Inferior parietal cortex (tissue), 1 donor: ENCODE data around the gene MAN1A1.
"Not testable (repeated sequence)": the region's sequence is repeated elsewhere in the genome, so short reads cannot be mapped to it uniquely, and the experiment has no call there.

ENCODE experiments used
- DNase-seq: peaks from one replicate; pipeline ENCODE4 v3.0.0-alpha.2; 2016; ENCODE audit errors: extremely low spot score

Gene MAN1A1

DNA sequence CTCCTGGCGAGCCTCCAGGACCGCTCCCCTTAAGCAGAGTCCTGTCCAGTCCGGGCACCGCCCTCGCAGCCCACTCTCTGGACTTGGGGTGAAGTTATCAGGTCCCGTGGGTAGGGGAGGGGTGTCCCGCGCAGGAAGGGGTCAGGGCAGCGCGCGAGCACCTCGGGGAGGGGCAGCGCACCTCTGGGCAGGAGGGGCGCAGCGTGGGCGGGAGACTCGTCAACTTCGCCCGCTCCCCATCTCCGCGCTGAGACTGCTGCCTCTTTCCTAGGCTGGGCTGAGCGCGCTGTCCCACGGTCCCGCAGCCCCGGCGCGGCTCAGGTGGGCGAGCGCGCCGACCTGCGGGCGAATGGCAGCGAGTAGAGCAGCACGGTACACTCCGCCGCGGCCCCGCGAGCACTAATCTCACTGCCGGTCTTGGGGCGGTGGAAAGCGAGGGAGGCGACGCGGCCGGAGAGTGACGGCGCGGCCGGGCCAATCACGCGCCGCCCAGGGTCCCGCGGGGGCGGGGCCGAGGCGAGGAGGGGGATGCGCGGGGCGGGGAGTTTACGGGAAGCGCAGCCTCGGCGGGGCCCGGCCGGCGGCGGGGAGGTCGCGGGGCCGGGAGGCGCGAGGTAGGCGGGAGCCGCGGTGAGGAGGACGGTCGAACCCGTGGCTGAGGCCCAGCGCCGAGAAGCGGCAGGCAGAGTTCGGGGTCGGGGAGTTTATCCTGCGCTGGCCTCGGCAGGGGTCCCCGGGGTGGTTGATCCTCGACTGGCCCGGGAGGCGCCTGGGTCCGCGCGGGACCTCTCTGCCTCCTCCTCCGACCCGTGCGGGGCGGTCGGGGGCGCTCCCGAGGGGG lies at the start of gene MAN1A1:
MAN1A1 (minus strand) TSS at position 401 of the 841 bp plus-strand sequence. CDS start 696 bp downstream, outside the sequence.
- DNase-seq = peak; percentile 78

DNA sequence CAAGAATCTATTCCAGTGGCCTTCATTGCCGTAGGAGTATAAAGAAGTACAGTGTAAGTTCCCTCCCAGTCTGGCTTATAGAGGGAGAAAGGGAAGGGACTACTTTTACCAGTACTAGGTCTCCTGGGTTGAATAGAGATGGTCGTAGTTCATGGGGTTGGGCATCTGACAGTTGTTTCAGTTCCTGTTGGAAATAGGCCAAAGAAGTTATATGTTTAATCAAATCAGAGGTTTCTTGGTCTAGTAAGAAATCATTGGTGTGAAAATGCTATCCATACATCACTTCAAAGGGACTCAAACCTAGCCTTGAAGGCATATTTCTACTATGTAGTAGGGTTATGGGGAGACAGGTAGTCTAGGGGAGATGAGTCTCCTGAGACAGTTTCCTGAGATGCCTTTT lies 45.6 kb upstream of the MAN1A1 start:
- no peak for DNase-seq

- no peak for DNase-seq
Measured at GRCh38 chr6:119390247-119390793, 40.8 kb upstream of the MAN1A1 start.

- no peak for DNase-seq
Measured at GRCh38 chr6:119385994-119386393, 36.4 kb upstream of the MAN1A1 start.

DNA sequence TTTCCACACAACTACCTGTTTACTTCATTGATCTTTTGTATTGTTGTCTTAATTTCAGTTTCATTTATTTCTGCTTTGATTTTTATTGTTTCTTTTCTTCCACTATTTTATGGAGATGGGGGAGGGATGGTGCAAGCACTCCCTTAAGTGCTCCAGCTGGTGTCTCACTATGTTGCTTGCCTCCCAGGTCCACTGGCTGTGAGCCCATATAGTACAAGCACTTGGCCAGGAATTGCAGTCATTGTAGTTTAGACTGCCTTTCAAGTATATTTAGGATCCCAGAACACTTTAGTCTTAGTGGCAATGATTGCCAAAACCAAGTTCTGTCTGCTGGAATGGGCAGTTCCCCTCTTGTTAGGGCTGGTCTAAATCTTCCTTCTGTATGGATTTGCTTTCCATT lies 34.9 kb upstream of the MAN1A1 start:
- no peak for DNase-seq

DNA sequence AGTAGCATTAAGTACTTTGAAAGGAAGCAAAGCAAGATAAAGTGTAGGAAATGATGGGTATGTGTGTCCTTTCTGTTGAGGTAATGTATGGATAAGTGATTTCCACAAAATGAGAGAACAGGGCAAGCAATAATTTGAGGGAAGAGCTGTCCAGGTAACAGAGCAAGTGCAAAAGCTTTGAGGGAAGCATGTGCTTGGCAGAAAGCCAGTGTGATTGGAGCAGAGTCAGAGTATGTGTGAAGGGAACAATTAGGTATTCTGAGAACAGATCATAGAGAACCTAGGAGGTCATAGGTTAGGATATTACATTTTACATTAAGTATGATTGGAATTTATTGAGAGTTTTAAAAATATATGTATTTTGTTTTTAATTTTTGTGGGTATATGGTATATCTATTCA lies 30.2 kb upstream of the MAN1A1 start:
- no peak for DNase-seq

DNA sequence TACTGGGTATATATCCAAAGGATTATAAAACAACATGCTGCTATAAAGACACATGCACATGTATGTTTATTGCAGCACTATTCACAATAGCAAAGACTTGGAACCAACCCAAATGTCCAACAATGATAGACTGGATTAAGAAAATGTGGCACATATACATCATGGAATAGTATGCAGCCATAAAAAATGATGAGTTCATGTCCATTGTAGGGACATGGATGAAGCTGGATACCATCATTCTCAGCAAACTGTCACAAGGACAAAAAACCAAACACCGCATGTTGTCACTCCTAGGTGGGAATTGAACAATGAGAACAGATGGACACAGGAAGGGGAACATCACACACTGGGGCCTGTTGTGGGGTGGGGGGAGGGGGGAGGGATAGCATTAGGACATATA lies 27.5 kb upstream of the MAN1A1 start:
- not testable (repeated sequence) for DNase-seq

DNA sequence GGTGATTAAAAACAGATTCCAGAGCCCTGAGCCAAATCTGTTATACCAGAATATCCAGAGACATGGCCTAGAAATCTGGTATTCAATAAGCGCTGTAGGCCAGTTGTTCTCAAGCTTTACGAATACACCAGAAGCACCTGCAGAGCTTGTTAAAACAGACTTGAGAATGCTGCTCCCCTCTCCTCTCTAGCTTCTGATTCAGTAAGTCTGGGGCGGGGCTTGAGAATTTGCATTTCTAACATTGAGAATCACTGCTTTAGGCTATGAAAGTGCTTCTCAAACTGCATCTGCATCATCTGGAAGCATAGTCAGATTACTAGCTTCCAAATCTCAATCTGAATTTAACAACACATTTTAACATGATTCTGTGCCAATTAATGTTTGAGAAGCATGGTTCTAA lies 20.5 kb upstream of the MAN1A1 start:
- no peak for DNase-seq

DNA sequence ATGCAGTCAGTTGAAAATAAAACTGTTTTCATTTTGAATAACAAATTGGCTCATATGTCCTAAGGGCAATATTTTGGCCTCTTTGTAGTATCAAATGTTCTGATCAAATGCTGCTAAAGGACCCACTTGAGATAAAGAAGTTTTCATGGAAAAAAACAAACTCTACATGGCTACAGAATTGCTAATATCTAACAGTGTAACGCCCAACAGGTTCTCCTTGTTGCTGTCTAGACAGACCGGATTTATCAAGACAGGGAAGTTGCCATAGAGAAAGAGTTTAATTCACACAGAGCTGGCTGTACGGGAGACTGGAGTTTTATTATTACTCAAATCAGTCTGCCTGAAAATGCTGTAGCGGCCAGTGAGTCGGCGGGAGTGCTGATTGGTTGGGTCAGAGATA lies 19.4 kb upstream of the MAN1A1 start:
- no peak for DNase-seq

DNA sequence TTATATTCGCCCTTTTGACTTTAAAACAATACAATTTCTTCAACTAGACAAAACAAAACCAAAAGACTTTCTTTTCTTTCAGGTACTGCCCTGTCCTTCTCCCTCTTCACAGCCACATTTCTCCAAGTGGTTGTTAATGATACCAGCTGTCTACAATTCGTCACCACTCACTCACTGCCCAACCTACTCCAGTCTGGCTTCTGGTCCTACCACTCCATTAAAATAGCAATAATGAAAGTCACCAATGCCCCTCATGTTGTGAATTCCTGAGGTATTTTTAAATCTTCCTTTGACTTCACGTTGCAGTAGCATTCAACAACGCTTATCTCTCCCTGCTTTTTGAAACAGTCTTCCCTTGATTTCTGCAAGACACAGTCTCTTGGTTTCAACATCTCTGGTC lies 11.6 kb upstream of the MAN1A1 start:
- no peak for DNase-seq

DNA sequence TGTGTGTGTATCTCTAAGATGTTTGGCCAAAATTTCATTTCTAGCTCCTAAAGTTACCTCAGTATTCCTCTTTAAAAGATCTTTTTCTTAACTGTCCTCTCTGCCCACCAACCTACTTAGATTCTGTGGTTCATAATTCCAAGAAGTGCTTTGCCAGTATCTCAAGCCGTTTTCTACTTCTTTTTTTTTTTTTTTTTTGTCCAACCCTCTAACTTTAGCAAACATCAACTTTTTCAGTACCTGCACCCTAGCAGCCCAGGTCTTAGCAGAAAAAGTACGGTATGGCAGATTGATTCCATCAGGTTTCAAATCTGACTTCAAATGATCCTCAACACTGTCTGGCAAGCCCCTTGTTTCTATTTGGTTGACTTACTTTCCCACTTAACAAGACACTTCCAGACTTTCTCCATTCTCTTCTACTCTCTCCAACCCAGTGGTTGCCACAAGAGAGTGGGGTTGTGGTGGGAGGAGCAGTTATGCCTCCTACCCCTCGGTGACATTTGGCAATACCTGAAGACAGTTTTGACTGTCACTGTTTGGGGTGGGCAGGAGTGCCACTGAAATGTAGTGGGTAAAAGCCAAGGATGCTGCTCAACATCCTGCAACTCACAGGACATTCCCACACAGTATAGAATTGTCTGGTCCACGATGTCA lies 10.8 kb upstream of the MAN1A1 start:
- peak; percentile 14 for DNase-seq

DNA sequence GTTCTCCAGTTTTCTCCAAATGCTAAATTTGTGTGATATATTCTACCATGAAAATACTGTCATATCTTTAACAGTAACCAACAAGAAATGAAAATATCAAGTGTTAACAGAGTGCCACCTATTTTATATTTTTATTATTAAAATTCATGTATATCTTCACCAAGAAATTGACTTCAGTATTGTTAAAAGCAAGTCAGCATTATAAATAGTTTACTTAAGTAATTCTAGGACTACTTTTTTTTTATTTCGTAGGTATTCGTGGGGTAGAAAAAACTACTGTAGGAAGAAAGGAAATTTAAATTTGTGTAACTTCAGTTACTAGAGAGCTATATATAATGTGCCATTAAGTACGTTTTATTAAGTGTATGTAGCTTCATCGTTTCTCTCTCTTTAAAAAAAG lies 6.3 kb upstream of the MAN1A1 start:
- DNase-seq = no peak

- DNase-seq = no peak
Measured at GRCh38 chr6:119355157-119355556, 5.6 kb upstream of the MAN1A1 start.

DNA sequence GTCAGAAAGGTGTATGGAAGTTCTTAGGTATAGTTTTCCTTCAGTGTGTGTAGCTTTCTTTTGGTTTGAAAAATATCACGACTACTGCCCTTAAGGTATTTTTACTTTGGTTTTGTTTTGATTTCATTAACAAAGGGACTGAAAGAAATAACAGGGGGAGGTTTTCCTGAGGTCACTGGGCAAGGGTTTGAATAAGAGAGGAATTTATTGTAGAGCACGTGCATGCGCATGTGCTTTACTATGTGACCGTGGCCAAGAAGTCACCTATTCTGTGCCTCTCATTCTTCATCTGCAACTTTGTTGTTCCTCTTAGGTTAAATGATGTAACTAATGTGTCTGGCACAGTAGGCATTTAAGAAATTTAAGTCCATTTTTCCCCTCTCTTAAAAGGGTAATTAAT lies 4.1 kb upstream of the MAN1A1 start:
- DNase-seq = peak; percentile 4

DNA sequence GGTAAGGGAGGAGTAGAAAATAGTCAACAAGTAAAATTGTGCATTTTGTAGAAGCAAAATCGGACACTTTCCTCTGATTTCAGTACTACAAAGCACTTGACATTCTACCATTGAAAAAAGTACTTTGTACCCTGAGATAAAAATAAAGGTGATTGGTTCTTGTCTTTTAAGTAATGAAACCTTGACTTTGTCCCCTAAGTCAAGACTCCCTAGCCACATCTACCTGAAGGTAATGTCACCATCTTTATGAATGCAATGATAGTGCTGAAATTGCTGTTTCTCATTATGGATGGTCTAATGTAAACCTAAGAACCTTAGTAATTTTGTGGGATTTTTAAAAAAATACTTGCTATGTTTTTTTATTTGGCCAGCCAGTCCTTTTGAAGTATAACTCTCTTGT lies 2.4 kb upstream of the MAN1A1 start:
- DNase-seq = peak; percentile 13

DNA sequence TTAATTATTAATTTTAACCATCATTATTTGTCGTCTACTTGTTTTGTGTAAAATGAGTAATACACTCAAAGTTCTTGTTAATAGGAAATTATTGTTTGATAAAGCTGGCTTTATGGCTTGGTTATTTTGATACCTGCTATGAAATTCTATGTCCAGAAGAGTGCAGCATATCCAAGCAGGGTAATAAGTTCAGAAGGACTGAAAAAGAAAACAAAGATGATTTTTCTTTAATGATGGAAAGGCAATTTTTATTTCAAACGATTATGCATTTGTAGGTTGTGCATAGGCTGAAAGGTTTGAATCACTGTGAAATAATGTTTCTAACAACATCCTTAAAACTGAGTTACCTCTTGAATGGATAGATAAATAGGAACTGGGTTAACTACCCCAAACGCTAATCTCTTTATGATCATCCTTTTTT lies 1.4 kb upstream of the MAN1A1 start:
- DNase-seq = peak; percentile 31

GRCh38 chr6:119350202-119350951 lies 816 bp upstream of the MAN1A1 start:
- peak; percentile 66 for DNase-seq

DNA sequence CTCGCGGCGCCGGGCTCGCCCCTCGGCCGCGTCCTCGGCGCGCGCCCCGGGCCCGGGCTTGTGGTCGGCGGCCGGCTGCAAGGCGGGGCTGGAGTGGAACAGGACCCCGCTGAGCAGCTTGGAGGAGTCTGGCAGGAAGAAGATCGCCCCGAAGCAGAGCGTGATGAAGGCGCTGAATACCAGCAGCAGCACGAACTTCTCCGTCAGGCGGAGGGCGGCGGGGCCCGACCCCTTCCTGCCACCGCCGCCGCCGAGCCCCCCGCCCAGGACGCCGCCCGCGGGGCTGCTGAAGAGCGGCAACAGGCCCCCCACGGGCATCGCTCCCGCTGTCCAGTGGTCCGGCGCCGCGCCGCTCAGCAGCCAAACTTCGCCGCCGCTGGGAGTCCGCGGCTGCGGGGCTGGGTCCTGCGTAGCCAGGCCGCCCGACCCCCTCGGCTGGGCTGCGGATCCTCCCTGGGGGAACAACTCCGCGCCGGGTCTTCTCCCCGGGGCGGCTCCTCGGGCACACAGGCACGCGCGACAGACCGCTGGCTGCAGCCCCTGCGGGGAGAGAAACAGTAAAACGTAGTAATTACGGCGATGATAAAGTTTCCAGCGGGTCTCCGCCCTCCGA lies 707 bp downstream of the MAN1A1 start:
- DNase-seq = peak; percentile 14

DNA sequence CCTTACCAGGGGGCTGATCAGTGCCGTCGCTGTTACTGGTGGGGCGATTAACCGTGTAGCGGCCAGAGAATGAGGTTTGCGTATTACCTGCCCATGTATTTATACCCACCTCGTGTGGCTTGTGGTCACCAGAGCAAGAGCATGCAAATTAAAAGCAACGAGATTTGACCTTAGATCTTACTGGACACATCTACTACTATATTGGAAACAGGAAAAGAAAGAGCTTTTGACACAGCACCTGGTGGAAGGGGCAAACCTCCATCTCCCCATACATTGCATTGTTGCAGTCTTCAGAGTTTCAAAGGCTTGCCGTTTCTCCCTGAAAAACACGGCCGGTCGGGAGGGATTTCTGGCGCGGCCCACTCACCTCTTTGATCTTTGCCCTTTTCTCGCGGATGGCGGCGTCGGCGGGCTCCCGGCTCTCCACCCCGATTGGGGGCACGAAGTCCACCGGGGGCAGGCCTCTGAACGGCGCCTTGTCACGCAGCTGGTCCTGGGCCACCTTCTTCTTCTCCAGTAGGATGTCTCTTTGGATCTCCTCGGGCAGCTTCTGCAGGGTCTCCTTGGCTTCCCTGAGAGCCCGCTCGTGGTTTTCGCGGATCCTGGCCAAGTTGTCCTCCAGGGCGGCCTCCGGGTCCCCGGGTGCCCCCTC lies 1.3 kb downstream of the MAN1A1 start:
- peak; percentile 29 for DNase-seq

DNA sequence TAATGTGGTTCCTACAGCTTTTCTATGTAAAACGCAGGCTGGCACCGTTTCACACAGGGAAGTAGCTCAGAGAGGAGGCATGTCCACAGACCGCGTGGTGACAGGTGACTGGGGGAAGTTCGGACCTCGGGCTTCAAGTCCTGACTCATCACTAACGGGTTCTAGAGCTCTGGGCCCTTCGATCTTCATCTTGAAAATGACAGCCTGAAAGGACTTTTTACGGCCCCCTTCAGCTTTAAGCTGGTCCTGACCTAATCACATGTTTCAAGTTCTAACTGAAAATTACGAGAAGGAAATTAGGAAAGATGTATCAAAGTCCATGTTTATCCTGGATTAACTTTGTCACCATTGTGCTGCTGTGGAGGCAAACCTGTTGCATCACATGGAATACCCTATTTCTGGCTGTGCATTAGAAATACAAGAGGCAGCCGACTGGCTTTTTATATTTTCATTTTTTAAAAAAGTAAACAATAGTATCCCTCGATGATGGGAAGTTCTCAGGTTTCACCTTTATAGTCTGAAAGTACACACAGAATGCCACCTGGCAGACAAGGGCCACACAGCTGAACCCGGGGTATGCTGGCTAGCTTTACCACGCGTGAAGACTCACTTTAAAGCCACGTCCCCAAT lies 2.0 kb downstream of the MAN1A1 start:
- no peak for DNase-seq

DNA sequence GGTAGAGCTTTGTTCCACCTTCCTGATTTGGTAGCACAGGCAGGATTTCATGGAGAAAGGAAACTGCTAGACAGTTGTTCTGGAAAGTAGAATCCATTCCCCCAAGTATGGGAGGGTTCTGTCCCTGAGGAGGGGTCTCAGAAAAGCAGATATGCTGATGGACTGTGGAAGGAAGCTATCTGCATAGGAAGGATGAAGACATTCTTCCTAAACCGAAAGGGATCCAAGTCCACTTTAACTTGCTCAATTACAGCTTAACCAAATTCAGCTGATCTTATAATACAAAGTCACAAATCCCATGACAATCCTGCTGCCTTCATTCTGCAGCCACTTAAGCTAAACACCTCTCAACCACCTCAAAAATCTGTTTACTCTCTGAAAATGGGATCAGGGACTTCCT lies 2.6 kb downstream of the MAN1A1 start:
- no peak for DNase-seq
